Measurements from ENCODE around the gene DIPK1A.

Gene DIPK1A

DNA sequence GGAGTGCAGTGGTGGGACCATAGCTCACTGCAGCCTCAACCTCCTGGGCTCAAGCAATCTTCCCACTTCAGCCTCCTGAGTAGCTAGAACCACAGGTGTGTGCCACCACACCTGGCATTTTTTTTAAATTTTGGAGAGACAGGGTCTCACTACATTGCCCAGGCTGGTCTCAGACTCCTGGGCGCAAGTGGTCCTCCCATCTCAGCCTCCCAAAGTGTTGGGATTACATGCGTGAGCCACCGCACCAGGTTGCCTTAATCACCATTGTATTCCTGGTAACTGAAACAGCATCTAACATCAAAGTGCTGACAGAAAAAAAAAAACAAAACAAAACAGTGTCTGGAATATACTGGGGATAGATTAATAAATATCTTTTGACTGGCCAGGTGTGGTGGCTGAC, 111.2 kb downstream of the DIPK1A start:
- no peak for FAIRE-seq
- DNase-seq (ENCODE audit: insufficient read length, low spot score): no peak
- TF ChIP-seq POLR2A (IDR thresholded peaks at IDR 0.05; ENCODE audit: low read depth, low read length): no peak

DNA sequence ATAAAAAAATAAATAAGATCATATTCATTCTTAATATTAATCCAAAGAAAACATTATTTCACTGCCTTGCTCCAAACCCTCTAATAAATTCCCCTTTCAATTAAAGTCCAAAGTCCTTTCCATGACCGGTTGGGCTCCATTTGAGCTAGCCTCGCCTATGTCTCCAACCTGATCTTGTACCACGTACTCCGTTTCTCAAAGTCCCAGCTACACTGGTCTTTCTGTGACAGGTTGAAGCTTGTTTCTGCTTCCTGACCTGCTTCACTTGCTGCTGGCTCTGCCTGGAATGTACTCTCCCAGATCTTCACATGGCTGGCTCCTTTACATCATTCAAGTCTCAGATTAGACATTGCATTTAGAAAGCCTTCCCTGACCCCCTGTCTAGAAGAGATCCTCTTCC, 113.1 kb downstream of the DIPK1A start:
- no peak for FAIRE-seq

DNA sequence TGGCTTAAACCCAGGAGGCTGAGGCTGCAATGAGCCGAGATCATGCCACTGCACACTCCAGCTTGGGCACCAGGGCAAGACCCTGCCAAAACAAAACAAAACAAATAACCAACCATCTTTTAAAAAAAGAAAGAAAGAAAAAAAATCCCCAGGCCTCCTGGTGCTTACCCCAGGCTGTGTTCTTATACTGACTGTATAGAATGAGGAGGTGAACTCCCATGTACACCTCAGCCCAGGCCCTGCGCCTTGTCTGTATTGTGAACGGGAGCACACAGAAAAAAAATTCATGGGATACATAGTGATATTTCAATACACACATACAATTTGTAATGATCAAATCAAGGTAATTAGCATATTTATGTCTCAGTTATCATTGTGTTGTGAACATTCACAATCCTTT, 115.4 kb downstream of the DIPK1A start:
- FAIRE-seq (no peak), DNase-seq (ENCODE audit: insufficient read length, low spot score) (no peak)
- TF ChIP-seq POLR2A (IDR thresholded peaks at IDR 0.05; ENCODE audit: low read depth, low read length): no peak

More for the DNA sequence above, 113.1 kb downstream of the DIPK1A start:
- no peak for TF ChIP-seq POLR2A (IDR thresholded peaks at IDR 0.05; ENCODE audit: low read depth, low read length)
- no peak for DNase-seq (ENCODE audit: insufficient read length, low spot score)

DNA sequence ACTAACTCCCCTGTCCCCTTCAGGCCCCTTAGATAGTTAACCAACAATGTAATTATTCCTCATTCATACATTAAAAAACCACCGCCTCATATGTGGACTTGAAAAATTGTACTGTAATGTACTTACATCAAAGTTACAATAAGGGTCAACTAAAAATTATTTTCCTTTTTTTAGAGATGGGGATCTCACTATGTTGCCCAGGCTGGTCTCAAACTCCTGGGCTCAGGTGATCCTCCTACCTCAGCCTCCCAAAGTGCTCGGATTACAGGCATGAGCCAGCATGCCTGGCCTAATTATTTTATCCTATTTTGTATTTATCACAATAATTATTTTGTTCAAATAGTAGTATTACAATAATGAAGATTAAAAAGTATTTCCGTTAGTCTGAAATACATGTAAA, 116.8 kb downstream of the DIPK1A start:
- DNase-seq (ENCODE audit: insufficient read length, low spot score) (no peak), FAIRE-seq (no peak)
- TF ChIP-seq POLR2A (IDR thresholded peaks at IDR 0.05; ENCODE audit: low read depth, low read length): no peak

DNA sequence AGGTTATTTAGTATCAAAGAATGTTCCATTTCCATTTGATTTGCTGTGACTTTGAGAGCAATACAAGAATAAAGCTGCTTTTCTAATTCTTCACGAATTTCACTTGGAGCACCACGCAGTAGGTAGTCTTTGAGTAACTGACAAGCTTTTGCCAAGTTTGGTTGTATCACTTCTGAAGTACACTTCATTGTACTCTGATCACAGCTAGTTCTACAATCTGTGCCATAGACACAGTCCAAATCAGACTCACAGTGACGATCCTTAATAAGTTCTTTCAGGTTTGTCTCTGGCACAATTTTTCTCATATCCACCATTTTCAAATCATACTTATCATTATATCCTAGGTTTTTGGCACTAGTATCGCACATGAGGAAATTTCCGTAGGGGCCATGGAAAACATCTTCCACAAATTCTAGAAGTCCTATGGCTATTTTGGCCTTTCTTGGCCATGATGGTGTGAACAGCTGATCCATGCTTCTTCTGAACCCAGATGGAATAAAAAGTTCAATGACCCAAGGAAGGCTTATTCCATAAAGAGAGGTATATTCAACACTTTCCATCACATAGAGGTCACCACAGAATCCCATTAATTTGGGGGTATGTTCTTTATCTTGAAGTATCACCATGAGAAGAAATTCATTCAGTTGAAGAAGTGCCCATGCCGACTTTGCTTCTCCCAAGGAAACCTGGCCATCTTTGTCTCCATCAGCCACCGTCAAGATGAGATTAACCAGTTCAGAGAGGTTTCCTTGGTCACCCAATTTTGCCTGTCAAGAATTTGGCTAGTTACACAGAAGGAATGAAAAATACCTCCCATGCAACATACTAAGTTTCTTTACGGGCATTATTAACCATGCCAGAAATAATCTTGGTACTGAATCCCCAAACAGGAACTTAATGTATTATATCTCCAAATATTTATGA, 117.6 kb downstream of the DIPK1A start:
- no peak for FAIRE-seq
- TF ChIP-seq POLR2A (IDR thresholded peaks at IDR 0.05; ENCODE audit: low read depth, low read length): no peak

DNA sequence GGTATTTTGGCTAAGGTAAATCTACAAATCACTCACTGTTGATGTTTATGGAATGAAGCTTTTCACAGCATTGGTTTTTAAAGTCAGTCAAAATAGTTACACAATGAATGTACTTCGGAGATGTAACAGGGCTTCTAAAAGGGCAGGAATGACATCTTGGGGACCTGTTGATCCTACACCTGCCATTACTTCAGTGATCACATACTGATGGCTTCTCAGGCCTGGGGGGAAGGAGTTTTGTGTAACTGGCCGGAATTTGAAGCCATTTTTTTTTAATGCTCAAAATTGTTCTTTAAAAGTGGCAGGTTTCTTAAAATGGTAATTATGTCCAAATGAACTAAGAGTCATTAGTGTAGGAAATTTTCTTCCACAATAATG, 118.2 kb downstream of the DIPK1A start:
- FAIRE-seq: no peak
- DNase-seq (ENCODE audit: insufficient read length, low spot score): no peak
- TF ChIP-seq POLR2A (IDR thresholded peaks at IDR 0.05; ENCODE audit: low read depth, low read length): no peak

More for the DNA sequence above, 117.6 kb downstream of the DIPK1A start:
- no peak for DNase-seq (ENCODE audit: insufficient read length, low spot score)

DNA sequence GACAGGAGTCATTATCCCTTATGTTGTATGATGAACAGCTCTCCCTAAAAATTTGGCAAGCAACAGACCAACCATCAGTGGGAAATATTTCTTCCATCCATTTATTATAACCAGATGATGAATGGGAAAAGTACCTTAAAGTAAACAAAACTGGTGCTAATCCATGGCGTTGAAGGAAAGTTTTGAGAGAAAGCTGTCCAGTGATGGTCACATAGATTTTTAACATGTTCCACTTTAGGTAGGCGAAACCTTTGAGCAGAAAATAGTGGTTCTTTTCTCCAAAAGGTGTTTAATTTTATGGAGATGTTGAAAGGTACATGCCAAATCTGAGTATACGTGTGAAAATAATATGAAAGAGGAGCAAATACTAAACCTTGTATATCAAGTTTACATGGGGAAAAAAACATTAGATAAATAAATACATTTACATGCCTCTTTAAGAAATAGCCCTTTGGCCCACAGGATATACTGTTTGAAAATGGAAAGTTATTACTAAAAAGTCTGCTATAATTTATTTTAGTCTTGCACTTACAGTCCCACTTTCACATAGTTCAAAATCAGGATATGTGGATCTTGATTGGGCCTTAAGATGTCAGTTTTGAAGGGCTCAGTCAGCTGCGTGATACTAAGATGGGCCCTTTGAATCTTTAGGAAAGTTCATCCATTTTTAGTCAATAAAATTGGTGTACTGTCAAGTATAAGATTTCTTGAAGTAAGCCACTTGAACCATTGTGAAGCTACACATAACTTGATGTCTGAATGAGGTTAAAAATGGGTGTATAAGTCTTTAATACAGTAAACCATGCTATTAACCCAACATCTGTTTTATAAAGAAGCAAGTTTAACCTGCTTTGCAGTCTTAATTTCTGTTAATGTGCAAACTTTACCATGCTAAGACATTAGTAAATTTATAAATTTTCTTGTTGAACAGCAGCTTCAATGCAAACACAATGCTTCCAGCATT, 118.9 kb downstream of the DIPK1A start:
- DNase-seq (ENCODE audit: insufficient read length, low spot score): no peak
- FAIRE-seq: no peak
- TF ChIP-seq POLR2A (IDR thresholded peaks at IDR 0.05; ENCODE audit: low read depth, low read length): no peak

DNA sequence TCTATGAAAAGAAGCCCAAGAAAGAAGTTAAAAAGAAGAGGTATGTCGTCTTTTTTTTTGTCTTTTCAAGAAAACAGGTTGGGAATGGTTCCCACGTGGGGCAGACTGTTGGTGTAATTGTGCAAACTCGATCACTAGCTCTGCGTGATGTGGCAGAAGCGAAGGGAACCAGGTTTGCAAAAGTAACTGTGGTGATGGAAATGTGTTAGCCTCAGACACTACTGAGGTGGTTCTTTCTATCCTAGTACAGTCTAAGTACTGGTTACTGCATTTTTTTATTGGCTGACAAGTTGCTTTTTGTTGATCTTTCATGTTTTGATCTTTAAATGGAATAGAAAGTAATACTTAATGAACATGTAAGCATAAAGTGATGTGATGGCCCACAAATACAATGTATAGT, 120.7 kb downstream of the DIPK1A start:
- no peak for TF ChIP-seq POLR2A (IDR thresholded peaks at IDR 0.05; ENCODE audit: low read depth, low read length)
- no peak for FAIRE-seq
- DNase-seq (ENCODE audit: insufficient read length, low spot score): no peak

DNA sequence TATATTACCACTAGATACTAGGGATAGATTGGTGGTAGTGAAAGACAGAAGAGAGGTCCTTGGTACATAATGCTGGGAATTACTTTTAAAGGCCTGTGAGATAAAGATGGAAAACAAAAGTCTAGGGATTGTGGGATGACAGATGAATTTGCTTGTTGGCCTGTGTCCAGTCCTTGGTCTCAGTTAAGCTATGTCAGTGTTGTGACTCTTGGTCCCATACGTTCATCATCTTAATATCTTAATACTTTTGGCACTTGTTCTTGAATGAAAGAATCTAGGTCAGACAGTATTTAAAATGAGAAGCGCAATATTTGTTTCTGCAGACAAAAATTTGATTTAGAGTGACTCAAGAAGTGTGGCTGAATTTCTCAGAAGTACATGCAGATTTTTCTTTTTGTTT, 121.8 kb downstream of the DIPK1A start:
- DNase-seq (ENCODE audit: insufficient read length, low spot score) (no peak), FAIRE-seq (peak; percentile 23)
- no peak for TF ChIP-seq POLR2A (IDR thresholded peaks at IDR 0.05; ENCODE audit: low read depth, low read length)

DNA sequence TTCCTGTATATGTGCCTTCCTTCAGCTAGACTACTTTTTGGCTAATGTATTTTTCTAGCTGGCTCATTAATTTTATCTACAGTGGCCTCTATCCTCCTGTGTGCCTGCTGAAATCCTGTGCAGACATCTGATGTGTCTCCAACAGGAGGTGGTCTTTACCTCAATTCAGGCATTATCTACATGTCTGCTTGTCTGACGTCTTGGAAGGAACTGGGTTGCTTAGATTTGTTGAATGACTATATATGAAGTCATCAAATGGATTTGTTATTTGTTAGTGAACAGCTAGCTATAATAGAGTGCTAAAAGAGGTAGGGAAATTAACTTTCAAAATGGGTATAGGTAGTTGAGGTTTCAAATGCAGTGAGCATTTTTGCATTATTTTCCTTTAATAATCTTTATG, 122.7 kb downstream of the DIPK1A start:
- no peak for TF ChIP-seq POLR2A (IDR thresholded peaks at IDR 0.05; ENCODE audit: low read depth, low read length)
- FAIRE-seq: no peak

DNA sequence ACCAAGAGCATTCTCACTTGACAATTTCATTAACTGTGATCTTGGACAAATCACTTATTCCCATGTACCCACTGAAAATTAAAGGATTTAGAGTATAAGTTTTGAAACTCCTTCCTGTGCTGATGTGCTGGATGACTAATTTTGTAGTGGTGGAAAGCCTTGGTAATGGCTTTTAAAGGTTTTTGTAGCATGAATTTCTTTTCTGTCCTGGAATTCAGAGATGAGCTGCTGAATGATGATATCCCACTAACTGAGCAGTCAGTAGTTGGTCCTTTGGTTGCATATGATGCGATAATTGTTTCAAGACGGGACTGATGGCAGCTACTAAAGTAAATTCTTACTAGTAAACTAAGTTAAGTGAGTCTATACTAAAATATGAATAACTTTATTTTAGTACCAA, 124.2 kb downstream of the DIPK1A start:
- FAIRE-seq: no peak
- no peak for TF ChIP-seq POLR2A (IDR thresholded peaks at IDR 0.05; ENCODE audit: low read depth, low read length)
- no peak for DNase-seq (ENCODE audit: insufficient read length, low spot score)

More for the DNA sequence above, 122.7 kb downstream of the DIPK1A start:
- no peak for DNase-seq (ENCODE audit: insufficient read length, low spot score)

DNA sequence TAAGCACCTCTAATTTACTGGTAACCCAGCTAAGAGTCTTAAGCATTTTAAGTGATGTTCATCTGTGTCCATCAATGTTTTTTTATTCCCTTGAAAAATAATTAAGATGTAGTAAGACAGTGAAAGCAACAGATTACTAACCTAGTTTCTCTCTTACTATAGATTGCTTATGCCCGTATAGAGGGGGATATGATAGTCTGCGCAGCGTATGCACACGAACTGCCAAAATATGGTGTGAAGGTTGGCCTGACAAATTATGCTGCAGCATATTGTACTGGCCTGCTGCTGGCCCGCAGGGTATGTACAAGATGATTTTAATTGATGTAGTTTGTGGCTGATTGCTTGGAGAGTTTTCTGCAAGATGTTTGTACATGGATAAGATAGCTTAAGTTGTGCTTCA, 126.6 kb downstream of the DIPK1A start:
- no peak for FAIRE-seq
- no peak for DNase-seq (ENCODE audit: insufficient read length, low spot score)
- TF ChIP-seq POLR2A (IDR thresholded peaks at IDR 0.05; ENCODE audit: low read depth, low read length): no peak

DNA sequence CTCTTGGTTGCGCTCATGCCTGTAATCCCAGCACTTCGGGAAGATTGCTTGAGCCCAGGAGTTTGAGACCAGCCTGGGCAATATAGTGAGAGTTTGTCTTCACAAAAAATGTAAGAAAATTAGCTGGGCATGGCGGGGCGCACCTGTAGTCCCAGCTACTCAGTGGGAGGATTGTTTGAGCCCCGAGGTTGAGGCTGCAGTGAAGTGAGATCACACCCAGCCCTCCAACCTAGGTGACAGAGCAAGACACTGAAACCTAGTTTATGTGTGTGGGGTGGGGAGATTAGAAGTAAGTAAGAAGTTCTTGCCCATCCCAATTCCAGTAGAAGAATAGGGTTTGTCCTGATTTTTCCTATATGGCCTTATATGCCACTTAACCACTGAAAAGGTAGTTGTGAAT, 127.4 kb downstream of the DIPK1A start:
- DNase-seq (ENCODE audit: insufficient read length, low spot score): no peak
- TF ChIP-seq POLR2A (IDR thresholded peaks at IDR 0.05; ENCODE audit: low read depth, low read length): no peak
- no peak for FAIRE-seq

DNA sequence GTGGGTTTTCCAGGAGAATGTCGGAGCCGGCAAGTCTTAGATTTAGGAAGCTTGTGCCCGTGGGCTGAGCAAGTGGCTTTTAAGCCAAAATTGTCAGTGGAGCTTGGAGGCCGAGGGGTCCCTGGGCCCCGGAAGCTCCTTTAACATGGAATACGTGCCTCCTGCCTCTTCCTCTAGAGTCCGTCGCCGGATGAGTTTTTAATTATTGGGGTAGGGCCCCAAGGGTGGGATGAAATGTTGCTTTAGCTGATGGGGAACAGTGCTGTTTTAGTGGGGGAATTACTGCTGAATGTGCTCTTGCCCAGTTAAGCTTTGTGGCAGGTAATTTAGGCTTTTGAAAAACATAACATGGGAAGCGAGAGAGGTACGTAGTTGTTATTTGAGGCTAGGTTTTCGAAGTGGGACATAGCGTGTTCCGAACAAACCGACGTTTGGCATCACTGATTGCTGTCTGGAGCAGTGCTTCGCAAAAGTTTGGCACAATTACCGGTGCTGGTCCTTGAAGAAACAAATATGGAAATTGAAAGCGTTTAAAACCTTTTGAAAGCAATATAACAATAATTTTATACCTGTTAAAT, 128.6 kb downstream of the DIPK1A start:
- TF ChIP-seq POLR2A (IDR thresholded peaks at IDR 0.05; ENCODE audit: low read depth, low read length): no peak
- FAIRE-seq: no peak
- no peak for DNase-seq (ENCODE audit: insufficient read length, low spot score)

Data from H54 (cell line).